ENCODE results near the gene GPATCH2L.

GPATCH2L gene

GRCh38 chr14:76135722-76136121, 16.0 kb upstream of the GPATCH2L start:
- DNase-seq (ENCODE audit: low spot score) = no peak
- POLR2A ChIA-PET (ENCODE audit: low non-redundant PET) = no interaction called here
- TF ChIP-seq, protein P1, sequence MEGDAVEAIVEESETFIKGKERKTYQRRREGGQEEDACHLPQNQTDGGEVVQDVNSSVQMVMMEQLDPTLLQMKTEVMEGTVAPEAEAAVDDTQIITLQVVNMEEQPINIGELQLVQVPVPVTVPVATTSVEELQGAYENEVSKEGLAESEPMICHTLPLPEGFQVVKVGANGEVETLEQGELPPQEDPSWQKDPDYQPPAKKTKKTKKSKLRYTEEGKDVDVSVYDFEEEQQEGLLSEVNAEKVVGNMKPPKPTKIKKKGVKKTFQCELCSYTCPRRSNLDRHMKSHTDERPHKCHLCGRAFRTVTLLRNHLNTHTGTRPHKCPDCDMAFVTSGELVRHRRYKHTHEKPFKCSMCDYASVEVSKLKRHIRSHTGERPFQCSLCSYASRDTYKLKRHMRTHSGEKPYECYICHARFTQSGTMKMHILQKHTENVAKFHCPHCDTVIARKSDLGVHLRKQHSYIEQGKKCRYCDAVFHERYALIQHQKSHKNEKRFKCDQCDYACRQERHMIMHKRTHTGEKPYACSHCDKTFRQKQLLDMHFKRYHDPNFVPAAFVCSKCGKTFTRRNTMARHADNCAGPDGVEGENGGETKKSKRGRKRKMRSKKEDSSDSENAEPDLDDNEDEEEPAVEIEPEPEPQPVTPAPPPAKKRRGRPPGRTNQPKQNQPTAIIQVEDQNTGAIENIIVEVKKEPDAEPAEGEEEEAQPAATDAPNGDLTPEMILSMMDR (conservative IDR thresholded peaks at IDR 0.05; ENCODE audit: low read depth) = no peak
- CTCF ChIA-PET = interaction anchor here (0.6 to 0.8 kb wide), 2 partner anchors 9 to 251 kb away, joined by 3 to 4 read pairs; no protein-coding TSS in a partner anchor
- no peak overlapping the region for H3K27ac ChIP-seq

GRCh38 chr14:76136476-76137110, 15.1 kb upstream of the GPATCH2L start:
- no peak overlapping the region for H3K27ac ChIP-seq
- DNase-seq (ENCODE audit: low spot score) = no peak
- ChIA-PET CTCF (no interaction called here), POLR2A (ENCODE audit: low non-redundant PET) (no interaction called here)
- TF ChIP-seq, protein P1 (conservative IDR thresholded peaks at IDR 0.05; ENCODE audit: low read depth) = no peak

DNA sequence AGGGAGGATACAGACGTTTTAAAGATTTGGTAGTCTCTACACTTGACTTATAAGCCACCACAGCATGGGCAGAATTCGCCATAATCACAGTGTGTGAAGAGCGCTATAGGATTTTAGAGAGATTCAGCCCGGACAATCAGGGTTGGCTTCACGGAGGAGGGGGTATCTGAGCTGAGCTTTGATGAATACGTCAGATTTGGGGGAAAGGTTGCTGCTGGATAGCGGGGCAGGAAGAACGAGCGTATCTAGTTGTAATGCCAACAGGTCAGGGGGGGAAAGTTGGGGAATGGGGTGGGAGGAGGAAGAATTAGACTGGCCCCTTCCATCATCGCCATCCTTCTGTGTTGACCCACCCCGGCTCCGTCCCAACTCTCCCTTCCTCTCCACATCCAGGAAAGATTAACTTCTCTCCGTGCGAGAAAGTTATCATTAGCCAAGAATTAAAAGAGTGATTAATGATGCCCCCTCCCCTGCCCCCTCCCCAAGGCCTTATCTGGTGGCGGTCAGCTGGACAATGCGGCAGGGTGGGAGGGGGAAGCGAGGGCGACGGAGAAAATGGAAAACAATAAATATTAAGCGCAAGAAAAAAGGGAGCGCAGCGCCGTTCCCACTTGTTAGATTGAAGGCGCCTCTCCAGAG, 13.5 kb upstream of the GPATCH2L start:
- ChIA-PET CTCF (interaction anchor here (0.6 kb wide), 2 partner anchors 30 to 505 kb away, joined by 3 read pairs; no protein-coding TSS in a partner anchor), POLR2A (ENCODE audit: low non-redundant PET) (no interaction called here)
- no peak for DNase-seq (ENCODE audit: low spot score)
- TF ChIP-seq, protein P1 (conservative IDR thresholded peaks at IDR 0.05; ENCODE audit: low read depth) = no peak
- no peak overlapping the region for H3K27ac ChIP-seq

- CTCF ChIA-PET = interaction anchor here (0.6 kb wide), 2 partner anchors 88 to 504 kb away, joined by 3 read pairs; no protein-coding TSS in a partner anchor
- no peak overlapping the region for H3K27ac ChIP-seq
- POLR2A ChIA-PET (ENCODE audit: low non-redundant PET) = no interaction called here
- TF ChIP-seq, protein P1 (conservative IDR thresholded peaks at IDR 0.05; ENCODE audit: low read depth) = no peak
- DNase-seq (ENCODE audit: low spot score) = no peak
Measured at GRCh38 chr14:76138758-76139723, 12.7 kb upstream of the GPATCH2L start.

GRCh38 chr14:76143642-76144041, 8.1 kb upstream of the GPATCH2L start:
- TF ChIP-seq, protein P1 (conservative IDR thresholded peaks at IDR 0.05; ENCODE audit: low read depth) = no peak
- no peak for DNase-seq (ENCODE audit: low spot score)
- H3K27ac ChIP-seq = no peak overlapping the region
- CTCF ChIA-PET = no interaction called here
- POLR2A ChIA-PET (ENCODE audit: low non-redundant PET) = no interaction called here

DNA sequence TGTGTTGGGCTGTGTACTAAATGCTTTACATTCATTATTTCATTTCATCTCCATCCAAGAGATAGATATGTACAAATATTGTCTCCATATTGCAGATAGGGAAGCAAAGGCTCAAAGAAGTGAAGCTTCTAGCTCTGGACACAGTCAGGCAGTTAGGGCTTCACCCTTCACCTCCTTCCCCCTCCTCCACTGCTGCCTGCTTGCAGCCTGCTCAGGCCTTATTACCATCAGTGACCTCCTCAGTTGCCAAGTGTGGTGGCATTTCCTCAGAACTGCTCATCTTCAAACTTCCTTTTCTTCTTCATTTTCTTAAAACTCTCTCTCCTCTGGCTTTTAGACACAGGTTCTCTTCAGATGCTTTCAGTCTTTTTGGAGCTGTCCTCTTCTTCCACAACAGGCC, 4.7 kb upstream of the GPATCH2L start:
- CTCF ChIA-PET = interaction anchor here (0.6 kb wide), 1 partner anchor 59 kb away, joined by 4 read pairs; no protein-coding TSS in a partner anchor
- POLR2A ChIA-PET (ENCODE audit: low non-redundant PET) = no interaction called here
- no peak overlapping the region for H3K27ac ChIP-seq
- DNase-seq (ENCODE audit: low spot score) = no peak
- TF ChIP-seq, protein P1 (conservative IDR thresholded peaks at IDR 0.05; ENCODE audit: low read depth) = no peak
